Neural cell (in vitro differentiated cells): ENCODE data around the gene FAM217A.

Experiments
- CTCF ChIP-seq: fragments of 450-650 bp; IDR thresholded peaks from 2 replicates; pipeline ENCODE4 v1.5.1; 2014; ENCODE audit warnings: antibody characterized with exemption, mild to moderate bottlenecking, moderate library complexity; ENCODE audit not compliant: poor library complexity, severe bottlenecking
- EP300 ChIP-seq: fragments of 450-650 bp; conservative IDR thresholded peaks from 2 replicates; pipeline ENCODE4 v1.6.1; 2014; ENCODE audit warnings: antibody characterized with exemption, mild to moderate bottlenecking, moderate library complexity; ENCODE audit not compliant: poor library complexity, severe bottlenecking
- EZH2 ChIP-seq: fragments of 200-600, 300-800 bp; shearing (Covaris generic), sonication (generic); IDR thresholded peaks from 2 replicates; pipeline ENCODE4 v1.6.1; 2014; ENCODE audit warnings: antibody characterized with exemption, low read length, borderline replicate concordance, mild to moderate bottlenecking; ENCODE audit not compliant: insufficient read depth, poor library complexity, severe bottlenecking
- MXI1 ChIP-seq: fragments of 450-650 bp; conservative IDR thresholded peaks from 2 replicates; pipeline ENCODE4 v1.6.1; 2014; ENCODE audit warnings: antibody characterized with exemption, mild to moderate bottlenecking; ENCODE audit not compliant: poor library complexity, severe bottlenecking
- POLR2AphosphoS5 ChIP-seq: IDR thresholded peaks from 2 replicates; pipeline ENCODE4 v1.6.1; 2012
- RAD21 ChIP-seq: fragments of 450-650 bp; conservative IDR thresholded peaks from 2 replicates; pipeline ENCODE4 v1.6.1; 2014; ENCODE audit warnings: antibody characterized with exemption, mild to moderate bottlenecking, moderate library complexity
- SMC3 ChIP-seq: fragments of 450-650 bp; conservative IDR thresholded peaks from 2 replicates; pipeline ENCODE4 v1.6.1; 2014; ENCODE audit warnings: antibody characterized with exemption, mild to moderate bottlenecking, moderate library complexity; ENCODE audit not compliant: poor library complexity
- TAF1 ChIP-seq: IDR thresholded peaks from 2 replicates; pipeline ENCODE4 v1.6.1; 2012; ENCODE audit warnings: low read depth

GRCh38 chr6:4018924-4019236 is 60.1 kb downstream of the FAM217A start:
- TF ChIP-seq CTCF (no peak), EP300 (no peak), POLR2AphosphoS5 (no peak), EZH2 (no peak), MXI1 (no peak), TAF1 (no peak), RAD21 (no peak), SMC3 (no peak)
